GDM1 (cell line): Measurements from ENCODE around the gene MYBPHL.

Experiments
- DNase-seq: peaks from one replicate; lab custom pipeline; 2025; lab: John Stamatoyannopoulos, UW

MYBPHL gene

GRCh38 chr1:109279615-109280278 lies 27.1 kb downstream of the MYBPHL start:
- DNase-seq, result no peak

DNA sequence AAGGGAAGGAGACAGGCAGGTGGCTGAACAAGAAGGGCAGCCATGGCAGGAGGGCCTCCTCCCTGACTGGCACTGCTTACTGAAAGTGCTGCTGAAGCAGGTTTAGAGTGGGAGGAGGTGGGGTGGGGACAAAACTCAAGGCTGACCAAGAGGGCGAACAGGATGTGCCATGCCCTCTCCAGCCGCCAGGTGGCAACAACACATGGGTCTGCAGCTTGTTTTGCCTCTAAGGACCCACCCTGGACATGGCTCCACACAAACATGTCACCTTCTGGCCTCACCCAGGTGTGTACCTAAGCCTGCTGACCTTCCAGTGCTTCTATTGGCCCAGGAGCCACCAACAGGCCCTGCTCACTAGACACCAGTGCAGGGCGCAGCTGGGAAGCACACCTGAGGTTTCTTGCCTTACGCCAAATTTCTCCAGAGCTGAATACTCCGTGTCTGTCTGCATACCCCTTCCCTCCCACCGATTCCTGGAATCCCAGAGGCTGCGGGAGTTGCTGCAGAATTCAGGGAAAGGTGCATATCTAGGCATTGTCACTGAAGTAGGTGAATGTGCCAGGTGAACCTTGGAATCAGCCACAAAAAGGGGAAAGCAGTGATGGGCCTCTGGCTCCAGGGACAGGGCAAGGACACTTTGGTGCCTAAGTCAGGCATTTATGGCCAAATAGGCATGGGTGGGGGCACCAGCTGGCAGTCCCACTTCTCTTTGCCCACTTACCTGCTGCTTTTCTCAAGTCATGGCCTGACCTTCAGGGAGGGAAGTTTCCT lies 29.2 kb downstream of the MYBPHL start:
- DNase-seq, result peak; percentile 40

- DNase-seq, result no peak
These were observed 31.0 kb downstream of the MYBPHL start for GRCh38 chr1:109275706-109276345.

DNA sequence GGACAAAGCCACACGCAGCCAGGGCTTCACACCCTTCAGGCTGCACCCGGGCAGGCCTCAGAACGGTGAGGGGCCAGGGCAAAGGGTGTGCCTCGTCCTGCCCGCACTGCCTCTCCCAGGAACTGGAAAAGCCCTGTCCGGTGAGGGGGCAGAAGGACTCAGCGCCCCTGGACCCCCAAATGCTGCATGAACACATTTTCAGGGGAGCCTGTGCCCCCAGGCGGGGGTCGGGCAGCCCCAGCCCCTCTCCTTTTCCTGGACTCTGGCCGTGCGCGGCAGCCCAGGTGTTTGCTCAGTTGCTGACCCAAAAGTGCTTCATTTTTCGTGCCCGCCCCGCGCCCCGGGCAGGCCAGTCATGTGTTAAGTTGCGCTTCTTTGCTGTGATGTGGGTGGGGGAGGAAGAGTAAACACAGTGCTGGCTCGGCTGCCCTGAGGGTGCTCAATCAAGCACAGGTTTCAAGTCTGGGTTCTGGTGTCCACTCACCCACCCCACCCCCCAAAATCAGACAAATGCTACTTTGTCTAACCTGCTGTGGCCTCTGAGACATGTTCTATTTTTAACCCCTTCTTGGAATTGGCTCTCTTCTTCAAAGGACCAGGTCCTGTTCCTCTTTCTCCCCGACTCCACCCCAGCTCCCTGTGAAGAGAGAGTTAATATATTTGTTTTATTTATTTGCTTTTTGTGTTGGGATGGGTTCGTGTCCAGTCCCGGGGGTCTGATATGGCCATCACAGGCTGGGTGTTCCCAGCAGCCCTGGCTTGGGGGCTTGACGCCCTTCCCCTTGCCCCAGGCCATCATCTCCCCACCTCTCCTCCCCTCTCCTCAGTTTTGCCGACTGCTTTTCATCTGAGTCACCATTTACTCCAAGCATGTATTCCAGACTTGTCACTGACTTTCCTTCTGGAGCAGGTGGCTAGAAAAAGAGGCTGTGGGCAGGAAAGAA lies 32.0 kb downstream of the MYBPHL start:
- no peak for DNase-seq

GRCh38 chr1:109273570-109274288 lies 33.1 kb downstream of the MYBPHL start:
- DNase-seq, result no peak

DNA sequence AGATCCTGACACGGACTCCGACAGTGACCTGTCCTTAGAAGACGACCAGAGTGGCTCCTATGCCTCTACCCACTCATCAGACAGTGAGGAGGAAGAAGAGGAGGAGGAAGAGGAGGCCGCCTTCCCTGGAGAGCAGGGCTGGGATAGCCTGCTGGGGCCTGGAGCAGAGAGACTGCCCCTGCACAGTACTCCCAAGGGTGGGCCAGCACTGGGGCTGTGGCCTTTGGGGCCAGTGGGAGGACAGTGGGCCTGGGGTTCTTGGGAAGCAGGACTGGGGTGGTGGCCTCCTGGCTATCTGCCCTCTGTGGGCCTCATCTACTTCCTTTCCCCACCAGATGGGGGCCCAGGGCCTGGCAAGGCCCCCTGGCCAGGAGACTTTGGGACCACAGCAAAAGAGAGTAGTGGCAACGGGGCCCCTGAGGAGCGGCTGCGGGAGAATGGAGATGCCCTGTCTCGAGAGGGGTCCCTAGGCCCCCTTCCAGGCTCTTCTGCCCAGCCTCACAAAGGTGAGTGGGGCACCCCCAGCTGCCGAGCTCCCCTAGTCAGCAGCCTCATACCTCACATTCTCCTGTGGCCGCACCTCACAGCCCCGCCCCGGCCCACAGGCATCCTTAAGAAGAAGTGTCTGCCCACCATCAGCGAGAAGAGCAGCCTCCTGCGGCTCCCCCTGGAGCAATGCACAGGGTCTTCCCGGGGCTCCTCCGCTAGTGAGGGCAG lies 33.8 kb downstream of the MYBPHL start:
- DNase-seq, result no peak

- DNase-seq, result no peak
These were observed 34.6 kb downstream of the MYBPHL start for GRCh38 chr1:109272021-109272799.

DNA sequence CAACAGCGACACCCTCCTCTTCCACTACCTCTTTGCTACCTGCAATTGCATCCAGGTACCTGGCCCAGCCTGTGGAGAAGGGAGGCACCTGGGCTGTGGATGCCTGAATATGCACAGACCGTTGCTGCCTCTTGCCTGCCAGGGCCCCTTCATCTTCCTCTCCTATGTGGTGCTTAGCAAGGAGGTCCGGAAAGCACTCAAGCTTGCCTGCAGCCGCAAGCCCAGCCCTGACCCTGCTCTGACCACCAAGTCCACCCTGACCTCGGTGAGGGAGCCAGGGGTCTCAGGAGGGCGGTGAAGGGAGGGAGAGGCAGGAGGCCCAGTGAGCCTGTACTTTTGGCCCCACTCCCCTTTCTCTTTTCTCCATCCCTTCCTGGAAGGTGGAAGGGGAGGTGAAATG lies 35.4 kb downstream of the MYBPHL start:
- DNase-seq, result no peak

DNA sequence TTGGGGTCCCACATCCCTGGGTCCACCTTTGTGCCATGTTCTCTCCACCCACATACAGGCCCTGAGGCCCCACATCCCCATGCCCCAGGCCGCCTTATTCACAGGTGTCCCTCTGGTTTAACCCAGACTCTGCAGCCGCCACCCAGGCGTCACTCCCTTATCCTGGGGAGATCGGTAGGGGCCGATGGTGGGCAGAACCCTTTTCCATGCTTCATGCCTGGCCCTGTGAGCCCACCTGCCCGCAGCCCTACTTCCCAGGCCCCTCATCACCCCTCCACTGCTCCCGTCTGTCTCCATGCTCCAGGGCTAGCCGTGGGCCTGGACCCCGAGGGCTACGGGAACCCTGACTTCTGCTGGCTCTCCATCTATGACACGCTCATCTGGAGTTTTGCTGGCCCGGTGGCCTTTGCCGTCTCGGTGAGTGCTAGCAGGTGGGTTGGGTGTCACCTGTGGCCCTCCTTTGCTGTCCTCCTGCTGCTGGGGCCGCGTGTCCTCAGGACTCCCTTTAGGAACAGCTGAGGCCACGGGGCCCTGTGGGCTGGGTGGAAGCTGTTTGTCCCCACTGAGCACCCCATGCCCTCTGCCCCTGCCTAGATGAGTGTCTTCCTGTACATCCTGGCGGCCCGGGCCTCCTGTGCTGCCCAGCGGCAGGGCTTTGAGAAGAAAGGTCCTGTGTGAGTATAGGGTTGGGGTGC lies 36.0 kb downstream of the MYBPHL start:
- no peak for DNase-seq

DNA sequence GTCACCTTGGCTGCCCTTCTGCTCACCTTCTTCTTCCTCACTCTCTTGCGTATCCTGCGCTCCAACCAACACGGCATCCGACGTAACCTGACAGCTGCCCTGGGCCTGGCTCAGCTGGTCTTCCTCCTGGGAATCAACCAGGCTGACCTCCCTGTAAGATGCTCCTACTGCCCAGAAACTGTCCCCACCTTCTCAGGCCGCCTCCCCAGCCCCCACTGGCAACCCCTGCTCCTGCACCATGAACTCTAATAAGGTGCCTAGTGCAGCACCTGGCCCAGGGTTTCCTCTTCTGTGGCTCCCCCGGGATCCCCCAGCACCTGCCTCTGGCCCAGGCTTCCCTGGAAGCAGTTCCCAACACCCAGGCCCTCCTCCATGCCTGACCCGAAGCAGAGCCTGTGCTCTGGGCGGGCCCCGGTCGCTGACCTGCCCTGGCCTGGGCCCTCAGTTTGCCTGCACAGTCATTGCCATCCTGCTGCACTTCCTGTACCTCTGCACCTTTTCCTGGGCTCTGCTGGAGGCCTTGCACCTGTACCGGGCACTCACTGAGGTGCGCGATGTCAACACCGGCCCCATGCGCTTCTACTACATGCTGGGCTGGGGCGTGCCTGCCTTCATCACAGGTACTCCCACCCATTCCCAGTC lies 36.7 kb downstream of the MYBPHL start:
- no peak for DNase-seq

GRCh38 chr1:109269212-109269980 lies 37.4 kb downstream of the MYBPHL start:
- no peak for DNase-seq

DNA sequence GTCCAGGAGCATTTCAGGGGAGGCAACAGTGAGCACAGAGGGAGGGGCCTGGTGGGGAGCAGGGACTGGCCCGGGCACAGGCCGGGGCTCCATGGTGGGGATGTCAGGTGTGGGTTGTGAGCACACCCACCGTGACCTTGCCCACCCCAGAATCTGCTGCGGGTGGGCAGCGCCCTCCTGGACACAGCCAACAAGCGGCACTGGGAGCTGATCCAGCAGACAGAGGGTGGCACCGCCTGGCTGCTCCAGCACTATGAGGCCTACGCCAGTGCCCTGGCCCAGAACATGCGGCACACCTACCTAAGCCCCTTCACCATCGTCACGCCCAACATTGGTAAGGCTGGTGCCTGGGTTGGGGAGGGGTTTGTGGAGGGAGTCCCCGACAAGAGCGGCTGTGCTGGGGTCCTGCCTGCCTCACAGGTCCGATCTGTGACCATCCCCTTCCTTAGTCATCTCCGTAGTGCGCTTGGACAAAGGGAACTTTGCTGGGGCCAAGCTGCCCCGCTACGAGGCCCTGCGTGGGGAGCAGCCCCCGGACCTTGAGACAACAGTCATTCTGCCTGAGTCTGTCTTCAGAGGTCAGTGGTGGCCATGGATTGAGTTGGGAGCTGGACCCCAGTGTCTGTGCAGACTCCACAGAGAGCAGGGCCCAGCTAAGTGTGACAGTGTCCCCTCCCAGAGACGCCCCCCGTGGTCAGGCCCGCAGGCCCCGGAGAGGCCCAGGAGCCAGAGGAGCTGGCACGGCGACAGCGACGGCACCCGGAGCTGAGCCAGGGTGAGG lies 38.2 kb downstream of the MYBPHL start:
- DNase-seq, result no peak

GRCh38 chr1:109267743-109268300 lies 39.0 kb downstream of the MYBPHL start:
- DNase-seq, result no peak

DNA sequence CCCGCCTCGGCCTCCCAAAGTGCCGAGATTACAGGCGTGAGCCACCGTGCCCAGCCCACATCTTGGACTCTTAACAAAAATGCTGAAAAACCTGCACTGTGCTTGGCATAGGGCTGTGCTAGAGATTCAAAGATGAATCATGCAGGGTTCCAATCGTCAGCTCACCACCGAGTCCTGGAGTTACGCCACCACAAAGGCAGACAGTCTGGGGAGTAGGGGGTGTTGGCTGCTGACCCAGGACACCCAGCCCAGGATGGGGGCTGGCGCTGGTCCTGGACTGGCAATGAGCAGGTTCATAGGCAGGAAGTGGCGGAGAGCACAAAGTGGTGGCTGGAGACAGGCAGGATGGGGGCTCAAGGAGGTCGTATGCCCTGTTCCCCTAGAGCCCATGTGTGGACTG lies 39.8 kb downstream of the MYBPHL start:
- no peak for DNase-seq

DNA sequence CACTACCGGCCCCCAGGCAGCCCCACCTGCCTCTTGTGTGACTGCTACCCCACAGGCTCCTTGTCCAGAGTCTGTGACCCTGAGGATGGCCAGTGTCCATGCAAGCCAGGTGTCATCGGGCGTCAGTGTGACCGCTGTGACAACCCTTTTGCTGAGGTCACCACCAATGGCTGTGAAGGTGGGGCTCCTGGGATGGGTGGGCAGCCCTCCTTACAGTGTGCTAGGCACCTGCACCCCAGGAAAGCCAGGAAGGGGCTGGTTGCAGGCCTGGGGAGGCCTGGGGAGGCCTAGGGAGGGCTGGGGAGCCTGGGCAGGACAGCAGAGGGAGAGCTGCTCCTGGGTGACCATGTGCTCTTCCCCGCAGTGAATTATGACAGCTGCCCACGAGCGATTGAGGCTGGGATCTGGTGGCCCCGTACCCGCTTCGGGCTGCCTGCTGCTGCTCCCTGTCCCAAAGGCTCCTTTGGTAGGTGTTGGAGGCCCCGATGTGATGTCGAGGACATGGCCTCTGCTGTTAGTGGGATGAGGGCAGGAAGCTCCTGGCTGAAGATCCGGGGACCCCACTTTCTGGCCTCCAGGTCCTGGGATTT lies 41.0 kb downstream of the MYBPHL start:
- DNase-seq, result no peak

GRCh38 chr1:109265016-109265415 lies 41.8 kb downstream of the MYBPHL start:
- DNase-seq, result no peak

- DNase-seq, result no peak
These were observed 42.4 kb downstream of the MYBPHL start for GRCh38 chr1:109264379-109264755.
